Thyroid gland (tissue), 4 donors: ENCODE measurements around the gene IL11.

Experiments
- CTCF ChIP-seq, 6 experiments: fragments of 200-600 bp in 3 of 6; fragments of 450-650 bp in 3 of 6; sonication (generic) in 3 of 6; IDR thresholded peaks; one replicate each; pipeline ENCODE4 v1.5.1; 2016 to 2019; ENCODE audit warnings: antibody characterized with exemption in 6 of 6, mild to moderate bottlenecking in 2 of 6, inconsistent platforms in 1 of 6, moderate library complexity in 1 of 6
- POLR2A ChIP-seq, 2 donors: fragments of 450-650 bp; IDR thresholded peaks; one replicate each; pipeline ENCODE4 v1.6.1; 2017; ENCODE audit warnings: antibody characterized with exemption in 2 of 2, mild to moderate bottlenecking in 2 of 2, moderate library complexity in 1 of 2

DNA sequence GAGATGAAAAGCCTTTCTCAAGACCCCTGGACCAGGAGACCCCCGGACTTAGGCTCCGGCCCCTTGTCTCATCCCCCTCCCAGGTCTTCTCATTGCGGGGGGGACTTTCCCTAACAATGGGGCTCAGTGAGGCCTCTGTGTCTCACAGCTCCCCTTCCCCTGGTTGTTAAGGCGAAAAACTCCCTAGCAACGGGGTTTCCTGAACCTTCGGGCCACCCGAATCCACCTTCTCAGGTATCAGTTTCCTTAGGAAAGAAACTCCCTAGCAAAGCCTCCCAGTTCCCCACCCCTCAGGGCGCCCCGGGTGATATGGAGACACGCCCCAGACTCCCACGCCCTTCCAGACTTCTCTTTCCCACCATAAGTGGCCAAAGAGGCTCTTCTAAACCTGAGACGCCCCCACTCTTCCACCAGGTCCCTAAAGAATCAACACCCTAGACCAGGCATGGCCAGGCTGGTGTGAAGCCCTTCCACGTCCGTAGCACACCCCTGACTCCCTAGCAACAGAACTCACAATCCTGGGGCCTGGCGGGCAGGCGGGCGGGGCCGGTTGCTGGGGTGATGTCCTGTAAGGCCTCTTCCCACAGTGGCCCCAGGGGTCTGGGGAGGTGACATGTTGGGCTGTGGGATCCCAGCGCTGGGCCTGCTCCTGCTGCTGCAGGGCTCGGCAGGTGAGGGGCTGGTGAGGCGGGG, 6.1 kb upstream of the IL11 start, which contains the start of gene TMEM190:
- no peak for TF ChIP-seq CTCF (IDR thresholded peaks at IDR 0.05)
- TF ChIP-seq POLR2A (IDR thresholded peaks at IDR 0.05): no peak
